Measurements from ENCODE around the gene PNLIPRP2.

Gene PNLIPRP2

GRCh38 chr10:116630020-116630419 is 9.3 kb downstream of the PNLIPRP2 start:
- Histone ChIP-seq H4K12ac (ENCODE audit: low read depth, low read length) (no peak overlapping the region), H3K4me1 (ENCODE audit: control insufficient read depth in 1 of 2, insufficient read depth in 2 of 2, low read length in 2 of 2) (peaks cover 0 to 3% of the 10 kb centered on the region in 2 experiments), H3K23ac (ENCODE audit: low read length) (no peak overlapping the region), H3K27ac (ENCODE audit: low read depth, low read length) (no peak overlapping the region), H2BK120ac (ENCODE audit: insufficient read depth, low read length, poor library complexity) (no peak overlapping the region), H3K4me3 (ENCODE audit: low read depth, low read length) (no peak overlapping the region), H3K79me1 (ENCODE audit: low read length) (no peaks in the 10 kb centered on the region), H2BK12ac (ENCODE audit: low read length) (no peak overlapping the region), H3K14ac (ENCODE audit: low read length) (no peak overlapping the region), H4K8ac (ENCODE audit: low read depth, low read length) (no peak overlapping the region), H4K91ac (ENCODE audit: low read depth, low read length) (no peak overlapping the region), H3K9ac (ENCODE audit: low read length) (no peak overlapping the region), H3K9me3 (ENCODE audit: insufficient read depth, low read depth, low read length) (no peaks in the 10 kb centered on the region), H3K36me3 (ENCODE audit: control insufficient read depth in 1 of 2, insufficient read depth in 2 of 2, low read length in 2 of 2) (no peaks in the 10 kb centered on the region), H3K4me2 (ENCODE audit: low read length) (no peak overlapping the region), H3K79me2 (ENCODE audit: control insufficient read depth, insufficient read depth, low read length, poor library complexity) (no peaks in the 10 kb centered on the region), H2BK5ac (ENCODE audit: low read depth, low read length, poor library complexity) (no peak overlapping the region), H2AFZ (ENCODE audit: insufficient read depth, low read length, poor library complexity) (no peak overlapping the region), H3K18ac (ENCODE audit: low read length) (no peak overlapping the region), H2AK5ac (ENCODE audit: low read length) (no peak overlapping the region), H3K27me3 (ENCODE audit: insufficient read depth, low read length) (no peaks in the 10 kb centered on the region), H3K4ac (ENCODE audit: low read depth, low read length) (no peak overlapping the region)
- DNase-seq: no peak
- no CpG with 5 or more reads among the region's 2 CpGs for WGBS (ENCODE audit: extremely low coverage, insufficient coverage, insufficient read length)

GRCh38 chr10:116631871-116632295 is 11.1 kb downstream of the PNLIPRP2 start:
- Histone ChIP-seq H3K79me1 (ENCODE audit: low read length) (no peaks in the 10 kb centered on the region), H2AK5ac (ENCODE audit: low read length) (no peak overlapping the region), H3K4ac (ENCODE audit: low read depth, low read length) (no peak overlapping the region), H3K9ac (ENCODE audit: low read length) (no peak overlapping the region), H3K4me1 (ENCODE audit: control insufficient read depth in 1 of 2, insufficient read depth in 2 of 2, low read length in 2 of 2) (peaks cover 0 to 3% of the 10 kb centered on the region in 2 experiments), H3K14ac (ENCODE audit: low read length) (no peak overlapping the region), H3K18ac (ENCODE audit: low read length) (no peak overlapping the region), H3K27me3 (ENCODE audit: insufficient read depth, low read length) (no peaks in the 10 kb centered on the region), H2BK120ac (ENCODE audit: insufficient read depth, low read length, poor library complexity) (no peak overlapping the region), H3K27ac (ENCODE audit: low read depth, low read length) (no peak overlapping the region), H3K36me3 (ENCODE audit: control insufficient read depth in 1 of 2, insufficient read depth in 2 of 2, low read length in 2 of 2) (no peaks in the 10 kb centered on the region), H3K23ac (ENCODE audit: low read length) (no peak overlapping the region), H3K4me2 (ENCODE audit: low read length) (no peak overlapping the region), H4K12ac (ENCODE audit: low read depth, low read length) (no peak overlapping the region), H2BK5ac (ENCODE audit: low read depth, low read length, poor library complexity) (no peak overlapping the region), H3K79me2 (ENCODE audit: control insufficient read depth, insufficient read depth, low read length, poor library complexity) (no peaks in the 10 kb centered on the region), H2AFZ (ENCODE audit: insufficient read depth, low read length, poor library complexity) (no peak overlapping the region), H3K4me3 (ENCODE audit: low read depth, low read length) (no peak overlapping the region), H4K8ac (ENCODE audit: low read depth, low read length) (no peak overlapping the region), H4K91ac (ENCODE audit: low read depth, low read length) (no peak overlapping the region), H3K9me3 (ENCODE audit: insufficient read depth, low read depth, low read length) (no peaks in the 10 kb centered on the region), H2BK12ac (ENCODE audit: low read length) (no peak overlapping the region)
- no CpG with 5 or more reads among the region's 6 CpGs for WGBS (ENCODE audit: extremely low coverage, insufficient coverage, insufficient read length)
- DNase-seq: no peak

GRCh38 chr10:116632596-116633215 is 12.0 kb downstream of the PNLIPRP2 start:
- Histone ChIP-seq H3K79me1 (ENCODE audit: low read length) (no peaks in the 10 kb centered on the region), H2BK5ac (ENCODE audit: low read depth, low read length, poor library complexity) (no peak overlapping the region), H3K4me3 (ENCODE audit: low read depth, low read length) (no peak overlapping the region), H4K91ac (ENCODE audit: low read depth, low read length) (no peak overlapping the region), H3K23ac (ENCODE audit: low read length) (no peak overlapping the region), H2BK12ac (ENCODE audit: low read length) (no peak overlapping the region), H3K36me3 (ENCODE audit: control insufficient read depth in 1 of 2, insufficient read depth in 2 of 2, low read length in 2 of 2) (no peaks in the 10 kb centered on the region), H3K27me3 (ENCODE audit: insufficient read depth, low read length) (no peaks in the 10 kb centered on the region), H3K4me2 (ENCODE audit: low read length) (no peak overlapping the region), H3K27ac (ENCODE audit: low read depth, low read length) (no peak overlapping the region), H3K18ac (ENCODE audit: low read length) (no peak overlapping the region), H3K9ac (ENCODE audit: low read length) (no peak overlapping the region), H4K12ac (ENCODE audit: low read depth, low read length) (no peak overlapping the region), H3K79me2 (ENCODE audit: control insufficient read depth, insufficient read depth, low read length, poor library complexity) (no peaks in the 10 kb centered on the region), H3K9me3 (ENCODE audit: insufficient read depth, low read depth, low read length) (no peaks in the 10 kb centered on the region), H2AFZ (ENCODE audit: insufficient read depth, low read length, poor library complexity) (no peak overlapping the region), H3K4ac (ENCODE audit: low read depth, low read length) (no peak overlapping the region), H2BK120ac (ENCODE audit: insufficient read depth, low read length, poor library complexity) (no peak overlapping the region), H4K8ac (ENCODE audit: low read depth, low read length) (no peak overlapping the region), H3K14ac (ENCODE audit: low read length) (no peak overlapping the region), H2AK5ac (ENCODE audit: low read length) (no peak overlapping the region), H3K4me1 (ENCODE audit: control insufficient read depth in 1 of 2, insufficient read depth in 2 of 2, low read length in 2 of 2) (no peaks in the 10 kb centered on the region)
- no CpG with 5 or more reads among the region's 17 CpGs for WGBS (ENCODE audit: extremely low coverage, insufficient coverage, insufficient read length)
- no peak for DNase-seq

GRCh38 chr10:116633216-116633600 is 12.5 kb downstream of the PNLIPRP2 start:
- H2AFZ ChIP-seq (ENCODE audit: insufficient read depth, low read length, poor library complexity): no peak overlapping the region
- WGBS (ENCODE audit: extremely low coverage, insufficient coverage, insufficient read length): no CpG with 5 or more reads among the region's 8 CpGs
- H2AK5ac ChIP-seq (ENCODE audit: low read length): no peak overlapping the region
- no peaks in the 10 kb centered on the region for H3K36me3 ChIP-seq (ENCODE audit: control insufficient read depth in 1 of 2, insufficient read depth in 2 of 2, low read length in 2 of 2)
- H3K79me1 ChIP-seq (ENCODE audit: low read length): no peaks in the 10 kb centered on the region
- H3K9me3 ChIP-seq (ENCODE audit: insufficient read depth, low read depth, low read length): no peaks in the 10 kb centered on the region
- H3K79me2 ChIP-seq (ENCODE audit: control insufficient read depth, insufficient read depth, low read length, poor library complexity): no peaks in the 10 kb centered on the region
- no peak overlapping the region for H3K23ac ChIP-seq (ENCODE audit: low read length)
- DNase-seq: no peak
- H2BK5ac ChIP-seq (ENCODE audit: low read depth, low read length, poor library complexity): no peak overlapping the region
- H2BK12ac ChIP-seq (ENCODE audit: low read length): no peak overlapping the region
- H3K18ac ChIP-seq (ENCODE audit: low read length): no peak overlapping the region
- no peaks in the 10 kb centered on the region for H3K4me1 ChIP-seq (ENCODE audit: control insufficient read depth in 1 of 2, insufficient read depth in 2 of 2, low read length in 2 of 2)
- no peak overlapping the region for H3K9ac ChIP-seq (ENCODE audit: low read length)
- H2BK120ac ChIP-seq (ENCODE audit: insufficient read depth, low read length, poor library complexity): no peak overlapping the region
- H3K27me3 ChIP-seq (ENCODE audit: insufficient read depth, low read length): no peaks in the 10 kb centered on the region
- H4K8ac ChIP-seq (ENCODE audit: low read depth, low read length): no peak overlapping the region
- no peak overlapping the region for H3K4ac ChIP-seq (ENCODE audit: low read depth, low read length)
- no peak overlapping the region for H4K12ac ChIP-seq (ENCODE audit: low read depth, low read length)
- H3K27ac ChIP-seq (ENCODE audit: low read depth, low read length): no peak overlapping the region
- no peak overlapping the region for H3K14ac ChIP-seq (ENCODE audit: low read length)
- H3K4me3 ChIP-seq (ENCODE audit: low read depth, low read length): no peak overlapping the region
- H3K4me2 ChIP-seq (ENCODE audit: low read length): no peak overlapping the region
- no peak overlapping the region for H4K91ac ChIP-seq (ENCODE audit: low read depth, low read length)
